Measurements from ENCODE around the gene SIK3. TPM values are rescaled to one million over a fixed set of nuclear protein-coding genes. Genes with fewer than 3 reads are reported as not detected.

SIK3 gene
- total RNA-seq, 1 donor from 2014 or later: 15.1 TPM

- no peak for DNase-seq (ENCODE audit: extremely low read depth, low read depth, low spot score)
Observed at GRCh38 chr11:116909245-116909644, 189.0 kb downstream of the SIK3 start.

GRCh38 chr11:116906479-116906878 lies 191.7 kb downstream of the SIK3 start:
- DNase-seq (ENCODE audit: extremely low read depth, low read depth, low spot score): no peak

- no peak for DNase-seq (ENCODE audit: extremely low read depth, low read depth, low spot score)
Observed at GRCh38 chr11:116903090-116903489, 195.1 kb downstream of the SIK3 start.

GRCh38 chr11:116901964-116902688 lies 196.1 kb downstream of the SIK3 start:
- DNase-seq (ENCODE audit: extremely low read depth, low read depth, low spot score): no peak

- no peak for DNase-seq (ENCODE audit: extremely low read depth, low read depth, low spot score)
Observed at GRCh38 chr11:116901211-116901610, 197.0 kb downstream of the SIK3 start.

- DNase-seq (ENCODE audit: extremely low read depth, low read depth, low spot score): no peak
Observed at GRCh38 chr11:116896211-116896610, 202.0 kb downstream of the SIK3 start.

- DNase-seq (ENCODE audit: extremely low read depth, low read depth, low spot score): no peak
Observed at GRCh38 chr11:116895048-116895757, 203.0 kb downstream of the SIK3 start.

GRCh38 chr11:116893906-116894305 lies 204.3 kb downstream of the SIK3 start:
- DNase-seq (ENCODE audit: extremely low read depth, low read depth, low spot score): no peak

- no peak for DNase-seq (ENCODE audit: extremely low read depth, low read depth, low spot score)
Observed at GRCh38 chr11:116893437-116893836, 204.8 kb downstream of the SIK3 start.

GRCh38 chr11:116892374-116892773 lies 205.9 kb downstream of the SIK3 start:
- no peak for DNase-seq (ENCODE audit: extremely low read depth, low read depth, low spot score)

GRCh38 chr11:116891746-116892145 lies 206.5 kb downstream of the SIK3 start:
- no peak for DNase-seq (ENCODE audit: extremely low read depth, low read depth, low spot score)

- no peak for DNase-seq (ENCODE audit: extremely low read depth, low read depth, low spot score)
Observed at GRCh38 chr11:116890607-116891006, 207.6 kb downstream of the SIK3 start.

GRCh38 chr11:116890193-116890592 lies 208.0 kb downstream of the SIK3 start:
- DNase-seq (ENCODE audit: extremely low read depth, low read depth, low spot score): no peak

- no peak for DNase-seq (ENCODE audit: extremely low read depth, low read depth, low spot score)
Observed at GRCh38 chr11:116888884-116889549, 209.2 kb downstream of the SIK3 start.

- DNase-seq (ENCODE audit: extremely low read depth, low read depth, low spot score): no peak
Observed at GRCh38 chr11:116888024-116888423, 210.2 kb downstream of the SIK3 start.

GRCh38 chr11:116885951-116886655 lies 212.1 kb downstream of the SIK3 start:
- no peak for DNase-seq (ENCODE audit: extremely low read depth, low read depth, low spot score)

GRCh38 chr11:116882386-116882785 lies 215.8 kb downstream of the SIK3 start:
- no peak for DNase-seq (ENCODE audit: extremely low read depth, low read depth, low spot score)

GRCh38 chr11:116881143-116881542 lies 217.1 kb downstream of the SIK3 start:
- no peak for DNase-seq (ENCODE audit: extremely low read depth, low read depth, low spot score)

- peak; percentile 58 for DNase-seq (ENCODE audit: extremely low read depth, low read depth, low spot score)
Observed at GRCh38 chr11:116879800-116880625, 218.2 kb downstream of the SIK3 start.

GRCh38 chr11:116876656-116877055 lies 221.6 kb downstream of the SIK3 start:
- DNase-seq (ENCODE audit: extremely low read depth, low read depth, low spot score): no peak
